Measurements from ENCODE around the gene INPP5F.

DNA sequence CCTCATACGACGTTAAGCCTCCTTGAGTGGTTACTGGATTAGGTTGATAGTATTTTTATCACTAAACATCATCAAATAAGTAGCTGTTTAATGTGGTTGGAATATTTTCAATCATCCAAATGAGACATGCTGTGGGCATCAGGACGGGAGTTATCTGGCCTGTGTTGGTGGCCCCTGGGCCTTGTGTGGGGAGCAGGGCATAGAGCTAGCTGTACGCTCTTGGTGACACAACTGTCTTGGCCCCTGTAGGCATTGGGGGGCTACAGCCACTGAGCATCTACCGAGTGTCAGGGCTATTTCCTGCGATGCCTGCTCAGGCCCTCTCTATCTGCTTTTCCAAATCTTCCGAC lies 46.4 kb upstream of the INPP5F start:
- TF ChIP-seq, protein P1, sequence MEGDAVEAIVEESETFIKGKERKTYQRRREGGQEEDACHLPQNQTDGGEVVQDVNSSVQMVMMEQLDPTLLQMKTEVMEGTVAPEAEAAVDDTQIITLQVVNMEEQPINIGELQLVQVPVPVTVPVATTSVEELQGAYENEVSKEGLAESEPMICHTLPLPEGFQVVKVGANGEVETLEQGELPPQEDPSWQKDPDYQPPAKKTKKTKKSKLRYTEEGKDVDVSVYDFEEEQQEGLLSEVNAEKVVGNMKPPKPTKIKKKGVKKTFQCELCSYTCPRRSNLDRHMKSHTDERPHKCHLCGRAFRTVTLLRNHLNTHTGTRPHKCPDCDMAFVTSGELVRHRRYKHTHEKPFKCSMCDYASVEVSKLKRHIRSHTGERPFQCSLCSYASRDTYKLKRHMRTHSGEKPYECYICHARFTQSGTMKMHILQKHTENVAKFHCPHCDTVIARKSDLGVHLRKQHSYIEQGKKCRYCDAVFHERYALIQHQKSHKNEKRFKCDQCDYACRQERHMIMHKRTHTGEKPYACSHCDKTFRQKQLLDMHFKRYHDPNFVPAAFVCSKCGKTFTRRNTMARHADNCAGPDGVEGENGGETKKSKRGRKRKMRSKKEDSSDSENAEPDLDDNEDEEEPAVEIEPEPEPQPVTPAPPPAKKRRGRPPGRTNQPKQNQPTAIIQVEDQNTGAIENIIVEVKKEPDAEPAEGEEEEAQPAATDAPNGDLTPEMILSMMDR (IDR thresholded peaks at IDR 0.05; ENCODE audit: insufficient read depth, low read length, poor library complexity, severe bottlenecking) = no peak
- no peak for TF ChIP-seq EZH2phosphoT487 (conservative IDR thresholded peaks at IDR 0.05; ENCODE audit: low read length)

Data from SU-DHL-6 (cell line).